HUES48 (cell line): ENCODE results near the gene CABP4.

Experiments
- H3K27ac ChIP-seq: one replicate; pipeline ENCODE4 v1.7.0; 2013; ENCODE audit warnings: low read depth, low read length, inconsistent platforms
- H3K27me3 ChIP-seq: 2 replicates; pipeline ENCODE4 v1.6.1; 2013; ENCODE audit warnings: mild to moderate bottlenecking, low read length; ENCODE audit not compliant: control insufficient read depth, insufficient read depth
- H3K36me3 ChIP-seq: 2 replicates; pipeline ENCODE4 v1.6.1; 2013; ENCODE audit warnings: low read length; ENCODE audit not compliant: control insufficient read depth, insufficient read depth
- H3K4me1 ChIP-seq: 2 replicates; pipeline ENCODE4 v1.6.1; 2013; ENCODE audit warnings: mild to moderate bottlenecking, low read length; ENCODE audit not compliant: control insufficient read depth, insufficient read depth
- H3K4me3 ChIP-seq: 2 replicates; pipeline ENCODE4 v1.5.1; 2013; ENCODE audit warnings: mild to moderate bottlenecking, low read depth, low read length
- H3K9ac ChIP-seq: 2 replicates; pipeline ENCODE4 v1.6.1; 2013; ENCODE audit warnings: mild to moderate bottlenecking, low read depth, low read length, moderate library complexity
- H3K9me3 ChIP-seq: 2 replicates; pipeline ENCODE4 v1.6.1; 2013; ENCODE audit warnings: low read length; ENCODE audit not compliant: control insufficient read depth, insufficient read depth

Gene CABP4

GRCh38 chr11:67495234-67496005 lies 40.3 kb downstream of the CABP4 start:
- Histone ChIP-seq H3K9ac (no peak overlapping the region), H3K36me3 (peaks cover 54% of the 10 kb centered on the region), H3K9me3 (no peaks in the 10 kb centered on the region), H3K27ac (no peak overlapping the region), H3K4me3 (no peak overlapping the region), H3K4me1 (no peaks in the 10 kb centered on the region), H3K27me3 (no peaks in the 10 kb centered on the region)

DNA sequence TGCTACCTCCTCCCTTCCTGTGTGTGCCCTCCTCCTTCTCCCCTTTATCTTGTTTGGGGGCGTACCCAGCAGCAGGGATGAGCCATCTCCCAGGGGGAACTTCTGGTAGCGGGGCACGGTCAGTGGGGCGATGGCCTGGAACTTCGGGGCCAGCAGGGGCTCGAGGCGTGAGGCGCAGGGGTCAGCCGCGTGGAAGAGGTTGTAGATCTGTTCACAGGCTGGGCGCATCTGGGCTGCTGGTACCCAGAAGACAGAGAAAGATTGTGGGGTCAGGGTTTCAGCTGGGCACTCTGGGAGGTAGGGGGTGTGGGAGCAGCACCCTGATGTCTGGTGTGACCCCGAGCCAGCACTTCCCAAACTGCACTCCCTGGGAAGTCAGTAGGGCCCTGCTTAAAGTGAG lies 41.0 kb downstream of the CABP4 start:
- no peaks in the 10 kb centered on the region for H3K9me3 ChIP-seq
- H3K4me1 ChIP-seq, result no peaks in the 10 kb centered on the region
- H3K4me3 ChIP-seq, result no peak overlapping the region
- no peak overlapping the region for H3K27ac ChIP-seq
- H3K27me3 ChIP-seq, result no peaks in the 10 kb centered on the region
- no peak overlapping the region for H3K9ac ChIP-seq
- peaks cover 54% of the 10 kb centered on the region for H3K36me3 ChIP-seq

DNA sequence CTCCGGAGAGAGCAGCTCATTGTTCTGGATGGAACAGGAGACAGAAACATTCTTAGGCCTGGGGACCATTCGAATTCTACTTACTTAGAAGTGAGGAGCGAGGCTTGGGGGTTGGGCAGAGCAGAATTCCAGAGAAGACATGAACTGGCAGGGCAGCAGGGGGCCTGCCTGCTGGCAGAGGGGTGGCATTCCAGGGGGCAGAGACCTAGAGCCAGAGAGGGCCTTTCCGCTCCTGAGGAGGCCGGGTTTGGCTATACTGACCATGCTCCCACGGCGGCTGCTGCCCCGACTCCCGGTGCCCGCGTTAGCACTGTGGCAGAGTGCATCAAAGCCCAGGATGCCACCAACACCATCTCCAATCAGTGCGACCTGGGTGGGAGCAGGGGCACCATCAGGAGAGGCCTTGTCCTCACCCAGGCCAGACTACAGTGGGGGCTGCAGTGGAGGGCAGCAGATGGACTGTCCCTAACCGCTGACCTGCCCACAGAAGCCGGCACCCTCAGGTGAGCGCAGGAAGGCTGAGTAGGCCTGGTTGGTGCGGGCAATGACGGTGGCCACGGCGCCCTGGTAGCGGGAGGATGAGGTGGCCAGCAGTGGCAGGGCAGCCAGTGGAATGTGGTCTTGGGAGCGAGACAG lies 42.6 kb downstream of the CABP4 start:
- H3K27me3 ChIP-seq, result no peaks in the 10 kb centered on the region
- H3K9me3 ChIP-seq, result no peaks in the 10 kb centered on the region
- H3K9ac ChIP-seq, result no peak overlapping the region
- H3K36me3 ChIP-seq, result peaks cover 48% of the 10 kb centered on the region
- no peak overlapping the region for H3K27ac ChIP-seq
- H3K4me3 ChIP-seq, result no peak overlapping the region
- H3K4me1 ChIP-seq, result no peaks in the 10 kb centered on the region

GRCh38 chr11:67498544-67498972 lies 43.4 kb downstream of the CABP4 start:
- H3K9me3 ChIP-seq, result no peaks in the 10 kb centered on the region
- no peaks in the 10 kb centered on the region for H3K4me1 ChIP-seq
- H3K27ac ChIP-seq, result no peak overlapping the region
- H3K4me3 ChIP-seq, result no peak overlapping the region
- peaks cover 43% of the 10 kb centered on the region for H3K36me3 ChIP-seq
- peaks cover 3% of the 10 kb centered on the region; the same call in 1 of the 2 replicates for H3K27me3 ChIP-seq
- no peak overlapping the region for H3K9ac ChIP-seq

DNA sequence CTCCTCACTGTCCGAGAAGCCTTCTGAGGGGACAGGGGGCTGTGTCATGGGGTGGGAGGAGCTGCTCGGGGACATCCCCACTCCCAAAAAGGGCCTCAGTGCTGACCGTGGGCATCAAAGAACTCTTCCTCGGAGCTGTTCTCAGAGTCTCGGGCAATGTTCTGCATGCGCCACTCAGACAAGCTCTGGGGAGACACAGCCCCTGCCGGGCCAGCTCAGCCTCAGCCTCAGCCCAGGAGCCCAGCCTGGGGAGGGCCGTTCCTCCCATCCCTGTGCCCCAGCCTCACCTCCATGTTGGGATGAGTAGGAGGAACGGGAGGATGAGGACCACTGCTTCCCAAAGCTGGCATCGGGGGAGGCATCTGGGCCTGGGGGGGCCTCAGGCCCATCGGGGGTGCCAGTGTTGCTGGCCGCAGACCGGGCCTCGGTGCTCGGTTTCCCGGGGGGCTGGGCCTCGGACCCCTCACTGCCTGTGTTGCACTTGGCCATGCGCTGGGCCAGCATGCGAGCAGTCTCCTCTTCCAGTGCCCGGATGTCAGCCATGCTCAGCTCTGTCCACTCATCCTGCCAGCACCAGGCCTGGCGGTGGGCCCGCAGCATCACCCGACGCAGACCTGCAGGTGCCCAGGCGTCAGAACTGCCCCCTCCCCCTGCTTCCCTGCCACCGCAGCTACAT lies 44.8 kb downstream of the CABP4 start:
- Histone ChIP-seq H3K27me3 (peaks cover 7% of the 10 kb centered on the region; the same call in 1 of the 2 replicates), H3K9me3 (no peaks in the 10 kb centered on the region), H3K9ac (no peak overlapping the region), H3K36me3 (peaks cover 43% of the 10 kb centered on the region), H3K4me3 (no peak overlapping the region), H3K4me1 (no peaks in the 10 kb centered on the region), H3K27ac (no peak overlapping the region)

DNA sequence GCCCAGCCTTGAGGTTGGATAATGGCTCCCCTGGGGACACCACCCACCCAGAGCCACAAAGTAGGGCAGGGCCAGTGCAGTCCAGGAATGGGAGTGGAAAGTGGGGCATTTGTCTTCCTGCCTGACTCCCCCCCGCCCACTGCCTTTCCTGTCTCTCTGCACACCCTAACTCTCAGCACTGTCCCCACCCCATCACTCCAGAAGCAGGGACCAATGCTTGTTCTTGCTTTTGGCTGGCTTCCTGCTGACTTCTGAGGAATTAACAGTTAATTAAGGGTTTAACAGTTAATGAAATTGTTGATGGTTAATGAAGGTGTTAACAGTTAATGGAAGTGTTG lies 45.3 kb downstream of the CABP4 start:
- no peak overlapping the region for H3K9ac ChIP-seq
- H3K4me1 ChIP-seq, result peaks cover 2% of the 10 kb centered on the region
- H3K9me3 ChIP-seq, result no peaks in the 10 kb centered on the region
- H3K4me3 ChIP-seq, result no peak overlapping the region
- H3K36me3 ChIP-seq, result peaks cover 40% of the 10 kb centered on the region
- H3K27me3 ChIP-seq, result peaks cover 7% of the 10 kb centered on the region; the same call in 1 of the 2 replicates
- H3K27ac ChIP-seq, result no peak overlapping the region

DNA sequence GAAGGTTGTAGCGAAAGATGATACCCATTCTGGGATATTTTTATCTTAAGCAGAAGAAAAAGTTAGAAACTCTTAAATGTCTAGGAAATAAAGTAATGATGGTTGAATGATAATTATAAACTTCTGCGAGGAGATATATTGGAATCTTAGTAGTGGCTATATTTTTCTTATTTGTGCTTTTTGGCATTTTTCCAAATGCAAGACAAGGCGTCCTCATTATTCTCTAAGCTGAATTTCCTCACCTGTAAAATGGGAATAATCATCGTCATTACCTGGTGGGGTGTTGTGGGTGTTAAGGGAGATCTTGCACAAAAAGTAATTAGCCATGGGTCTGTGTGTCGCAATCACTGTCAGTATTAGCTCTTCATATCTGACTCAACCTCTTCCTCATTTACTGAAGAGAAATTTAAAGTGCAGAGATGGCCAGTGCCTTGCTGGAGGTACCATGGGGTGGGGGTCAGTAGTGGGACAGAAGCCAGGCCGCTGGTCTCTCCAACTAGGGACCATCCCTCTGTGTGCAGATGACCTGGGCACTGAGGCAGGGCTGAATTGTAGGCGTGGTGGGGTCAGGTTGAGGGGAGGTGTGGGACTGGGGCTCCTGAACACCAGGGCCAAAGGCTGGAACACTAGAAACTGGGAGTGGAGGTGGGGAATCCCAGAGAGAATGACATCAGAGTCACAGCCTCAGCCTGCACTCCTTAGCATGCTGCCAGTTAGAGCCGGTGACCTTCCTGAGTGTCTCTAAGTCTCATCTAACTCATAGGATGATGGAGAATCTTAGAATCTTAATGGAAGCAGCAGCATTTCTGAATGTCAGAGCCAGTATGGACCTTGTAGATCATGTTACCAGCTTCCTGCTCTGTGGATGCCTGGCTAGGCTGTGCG lies 45.9 kb downstream of the CABP4 start:
- H3K4me3 ChIP-seq, result no peak overlapping the region
- peaks cover 35% of the 10 kb centered on the region for H3K36me3 ChIP-seq
- H3K9me3 ChIP-seq, result no peaks in the 10 kb centered on the region
- H3K27me3 ChIP-seq, result peaks cover 7% of the 10 kb centered on the region; the same call in 1 of the 2 replicates
- no peak overlapping the region for H3K9ac ChIP-seq
- H3K27ac ChIP-seq, result no peak overlapping the region
- H3K4me1 ChIP-seq, result peaks cover 7% of the 10 kb centered on the region

GRCh38 chr11:67501854-67502253 lies 46.7 kb downstream of the CABP4 start:
- peaks cover 37% of the 10 kb centered on the region for H3K36me3 ChIP-seq
- H3K27ac ChIP-seq, result no peak overlapping the region
- H3K4me1 ChIP-seq, result peaks cover 12% of the 10 kb centered on the region
- peaks cover 7% of the 10 kb centered on the region; the same call in 1 of the 2 replicates for H3K27me3 ChIP-seq
- no peaks in the 10 kb centered on the region for H3K9me3 ChIP-seq
- H3K4me3 ChIP-seq, result no peak overlapping the region
- no peak overlapping the region for H3K9ac ChIP-seq

- Histone ChIP-seq H3K4me1 (peaks cover 18% of the 10 kb centered on the region), H3K27me3 (peaks cover 7% of the 10 kb centered on the region; the same call in 1 of the 2 replicates), H3K9ac (no peak overlapping the region), H3K9me3 (no peaks in the 10 kb centered on the region), H3K36me3 (peaks cover 35% of the 10 kb centered on the region), H3K4me3 (no peak overlapping the region), H3K27ac (no peak overlapping the region)
Observed at GRCh38 chr11:67502328-67502979, 47.3 kb downstream of the CABP4 start.
